Coronary artery (tissue), 2 donors: ENCODE data around the gene TACO1.
A peak's percentile ranks its signal among the peaks of the same experiment; 100 is the strongest.

ENCODE experiments used
- DNase-seq: peaks from one replicate; pipeline ENCODE4 v3.0.0-alpha.2; 2017; ENCODE audit warnings: low spot score
- H3K27ac ChIP-seq, 2 donors: fragments of 200-600 bp; sonication (generic); one replicate each; pipeline ENCODE4 v1.5.1; 2016 to 2019
- H3K4me3 ChIP-seq: fragments of 200-600 bp; sonication (generic); 2 replicates; pipeline ENCODE4 v1.5.1; 2016; ENCODE audit warnings: mild to moderate bottlenecking, moderate library complexity
- CTCF ChIP-seq: fragments of 200-600 bp; sonication (generic); IDR thresholded peaks from one replicate; pipeline ENCODE4 v1.5.1; 2019; ENCODE audit warnings: antibody characterized with exemption

The TACO1 gene

GRCh38 chr17:63635787-63636186 lies 35.1 kb downstream of the TACO1 start:
- no peak for DNase-seq
- no peak overlapping the region for H3K27ac ChIP-seq
- no peak overlapping the region for H3K4me3 ChIP-seq
- no peak for TF ChIP-seq CTCF

DNA sequence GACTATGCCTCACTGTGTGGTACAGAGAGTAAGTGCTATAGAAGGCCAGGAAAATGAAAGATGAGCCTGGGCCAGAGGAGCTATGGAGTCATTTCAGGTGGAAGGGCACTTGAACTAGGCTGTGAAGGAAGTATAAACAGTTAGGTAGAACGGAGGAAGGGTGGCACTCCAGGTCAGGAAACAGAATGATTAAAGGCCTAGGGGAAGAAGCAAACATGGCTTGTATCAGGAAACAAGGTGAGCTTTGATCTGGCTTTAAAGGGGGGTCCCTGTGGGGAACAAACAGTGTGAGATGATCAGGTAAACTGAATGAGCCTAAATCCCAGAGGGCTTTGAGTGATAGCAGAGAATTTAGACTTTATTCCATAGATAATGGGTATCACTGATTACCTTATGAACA lies 38.4 kb downstream of the TACO1 start:
- no peak for TF ChIP-seq CTCF
- DNase-seq, result no peak
- Histone ChIP-seq H3K27ac (no peak overlapping the region), H3K4me3 (no peak overlapping the region)

DNA sequence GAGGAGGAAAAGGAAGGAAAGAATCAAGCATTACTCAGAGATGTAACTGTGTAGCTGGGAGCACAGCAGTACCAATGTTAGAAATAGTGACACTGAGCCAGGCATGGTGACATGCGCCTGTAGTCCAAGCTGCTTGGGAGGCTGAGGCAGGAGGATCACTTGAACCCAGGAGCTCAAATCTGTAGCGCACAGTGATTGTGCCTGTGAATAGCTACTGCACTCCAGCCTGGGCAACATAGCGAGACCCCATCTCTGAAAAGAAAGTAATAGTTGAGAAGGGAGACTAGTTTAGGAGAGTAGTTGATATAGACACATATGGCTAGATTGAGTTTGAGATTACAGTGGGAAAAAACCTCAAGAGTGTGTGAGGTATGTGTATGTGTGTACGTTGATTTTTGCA lies 39.3 kb downstream of the TACO1 start:
- DNase-seq, result no peak
- Histone ChIP-seq H3K27ac (no peak overlapping the region), H3K4me3 (no peak overlapping the region)
- no peak for TF ChIP-seq CTCF

GRCh38 chr17:63641692-63642448 lies 41.2 kb downstream of the TACO1 start:
- TF ChIP-seq CTCF, result no peak
- no peak overlapping the region for H3K4me3 ChIP-seq
- no peak for DNase-seq
- no peak overlapping the region for H3K27ac ChIP-seq

GRCh38 chr17:63644846-63645245 lies 44.2 kb downstream of the TACO1 start:
- Histone ChIP-seq H3K4me3 (no peak overlapping the region), H3K27ac (no peak overlapping the region)
- no peak for TF ChIP-seq CTCF
- DNase-seq, result no peak

DNA sequence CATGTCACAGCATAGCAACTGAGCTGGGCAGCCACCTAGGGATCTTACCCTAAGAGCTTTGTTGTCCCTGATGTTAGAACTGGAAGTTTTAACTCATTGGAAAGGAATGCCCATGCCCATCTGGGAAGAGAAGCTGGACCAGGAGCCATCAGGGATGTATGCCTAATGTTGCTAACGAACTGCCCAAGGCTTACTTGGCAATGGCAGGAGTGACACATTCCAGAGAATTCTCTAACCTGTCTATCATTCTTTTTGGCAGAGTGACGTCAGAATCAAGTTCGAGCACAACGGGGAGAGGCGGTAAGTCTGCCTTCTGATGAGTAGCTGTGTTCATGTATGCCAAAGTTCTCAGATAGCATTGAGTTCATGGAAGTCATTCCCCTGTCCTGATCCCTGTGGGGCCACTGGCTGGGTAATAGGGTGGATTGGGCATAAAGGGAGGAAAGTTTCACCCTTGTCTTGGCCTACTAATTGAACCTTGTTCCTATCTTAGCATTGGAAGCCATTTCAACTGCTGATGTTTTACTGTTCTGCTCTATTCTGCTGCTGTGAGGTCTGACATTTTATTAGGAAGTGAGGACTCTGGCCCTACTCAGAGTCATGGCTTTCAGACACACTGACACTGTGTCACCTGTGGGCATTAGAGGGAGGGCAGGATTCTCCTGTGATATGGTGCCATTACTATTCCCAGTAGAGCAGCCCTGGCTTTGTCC lies 45.2 kb downstream of the TACO1 start:
- no peak for TF ChIP-seq CTCF
- peak overlapping the region in 1 of 2 donors; percentile 63 for H3K27ac ChIP-seq
- no peak overlapping the region for H3K4me3 ChIP-seq
- DNase-seq, result no peak

- DNase-seq, result no peak
- peak overlapping the region in 1 of 2 donors; percentile 63 for H3K27ac ChIP-seq
- TF ChIP-seq CTCF, result no peak
- H3K4me3 ChIP-seq, result no peak overlapping the region
Observed at GRCh38 chr17:63646488-63646806, 45.8 kb downstream of the TACO1 start.
